GM18907 (cell line): ENCODE data around the gene IL17RA.
A peak's percentile ranks its signal among the peaks of the same experiment; 100 is the strongest.

Source experiments
- ATAC-seq: cut with Tn5 transposase; IDR thresholded peaks from one replicate; pipeline ENCODE4 v1.9.1; 2021; ENCODE audit warnings: mild to moderate bottlenecking, moderate library complexity; ENCODE audit not compliant: unreplicated experiment

Gene IL17RA

DNA sequence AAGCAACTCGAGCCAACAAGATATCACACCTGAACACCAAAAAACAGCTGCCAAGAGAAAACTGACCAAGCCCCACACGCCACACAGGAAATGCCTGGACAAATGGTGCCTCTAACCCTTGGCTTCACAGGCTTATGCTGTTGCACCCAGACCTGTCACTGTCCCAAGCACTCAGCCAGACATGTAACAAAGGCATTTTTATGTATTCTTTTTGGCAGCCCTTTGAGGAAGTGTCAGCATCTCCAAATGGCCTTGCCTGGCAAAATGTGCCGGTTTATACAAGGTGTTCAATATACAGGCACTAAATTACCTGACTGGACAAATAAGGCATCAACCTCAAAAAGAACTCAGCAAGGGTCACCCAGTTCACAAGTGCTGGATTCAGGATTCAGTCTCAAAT lies 68.2 kb downstream of the IL17RA start:
- ATAC-seq: no peak

DNA sequence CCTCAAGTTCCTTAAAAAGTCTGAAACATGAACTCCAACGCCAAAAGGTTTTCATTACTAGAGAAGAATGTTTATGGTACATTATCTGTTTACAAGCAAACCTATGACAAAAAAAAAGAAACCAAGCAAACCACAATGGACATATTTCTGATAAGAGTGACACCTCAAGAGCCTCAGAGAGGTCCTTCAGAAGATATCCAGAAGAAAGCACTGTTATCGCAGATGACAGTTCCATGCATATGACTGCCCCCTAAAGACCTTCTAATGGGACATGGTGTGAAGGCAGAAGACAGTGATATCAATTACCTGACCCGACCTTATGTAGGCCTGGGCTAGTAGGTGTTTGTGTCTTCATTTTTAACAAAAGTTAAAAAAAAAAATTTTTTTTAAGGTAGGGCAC lies 71.1 kb downstream of the IL17RA start:
- no peak for ATAC-seq

DNA sequence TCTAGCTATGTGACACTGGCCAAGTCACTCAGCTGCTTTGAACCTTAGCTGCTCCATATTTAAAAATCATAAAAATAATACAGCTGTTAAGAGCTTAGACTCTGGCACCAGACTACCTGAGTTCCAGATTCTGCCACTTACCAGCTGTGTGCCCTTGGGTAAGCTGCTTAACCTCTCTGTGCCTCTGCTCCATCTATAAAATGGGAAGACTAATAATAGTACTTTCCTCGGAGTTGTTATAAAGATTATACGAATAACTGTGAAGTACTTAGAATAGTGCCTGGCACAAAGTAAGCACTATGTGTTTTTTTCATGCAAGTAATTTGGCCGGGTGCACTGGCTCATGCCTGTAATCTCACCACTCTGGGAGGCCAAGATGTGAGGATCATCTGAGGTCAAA lies 72.9 kb downstream of the IL17RA start:
- ATAC-seq: no peak

DNA sequence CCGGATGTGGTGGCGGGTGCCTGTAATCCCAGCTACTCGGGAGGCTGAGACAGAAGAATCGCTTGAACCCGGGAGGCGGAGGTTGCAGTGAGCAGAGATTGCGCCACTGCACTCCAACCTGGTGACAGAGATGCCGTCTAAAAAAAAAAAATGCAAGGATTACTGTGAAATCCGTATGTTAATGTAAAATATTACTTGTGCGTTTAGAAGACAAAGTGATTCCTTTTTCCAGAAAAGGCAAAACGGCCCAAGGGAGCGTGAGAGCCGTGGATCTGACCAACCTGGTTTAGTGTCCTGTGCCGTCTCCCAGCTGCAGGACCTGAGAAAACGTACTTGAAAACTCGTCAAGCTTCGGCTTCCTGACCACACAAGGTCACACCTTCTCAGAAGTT lies 73.4 kb downstream of the IL17RA start:
- no peak for ATAC-seq

DNA sequence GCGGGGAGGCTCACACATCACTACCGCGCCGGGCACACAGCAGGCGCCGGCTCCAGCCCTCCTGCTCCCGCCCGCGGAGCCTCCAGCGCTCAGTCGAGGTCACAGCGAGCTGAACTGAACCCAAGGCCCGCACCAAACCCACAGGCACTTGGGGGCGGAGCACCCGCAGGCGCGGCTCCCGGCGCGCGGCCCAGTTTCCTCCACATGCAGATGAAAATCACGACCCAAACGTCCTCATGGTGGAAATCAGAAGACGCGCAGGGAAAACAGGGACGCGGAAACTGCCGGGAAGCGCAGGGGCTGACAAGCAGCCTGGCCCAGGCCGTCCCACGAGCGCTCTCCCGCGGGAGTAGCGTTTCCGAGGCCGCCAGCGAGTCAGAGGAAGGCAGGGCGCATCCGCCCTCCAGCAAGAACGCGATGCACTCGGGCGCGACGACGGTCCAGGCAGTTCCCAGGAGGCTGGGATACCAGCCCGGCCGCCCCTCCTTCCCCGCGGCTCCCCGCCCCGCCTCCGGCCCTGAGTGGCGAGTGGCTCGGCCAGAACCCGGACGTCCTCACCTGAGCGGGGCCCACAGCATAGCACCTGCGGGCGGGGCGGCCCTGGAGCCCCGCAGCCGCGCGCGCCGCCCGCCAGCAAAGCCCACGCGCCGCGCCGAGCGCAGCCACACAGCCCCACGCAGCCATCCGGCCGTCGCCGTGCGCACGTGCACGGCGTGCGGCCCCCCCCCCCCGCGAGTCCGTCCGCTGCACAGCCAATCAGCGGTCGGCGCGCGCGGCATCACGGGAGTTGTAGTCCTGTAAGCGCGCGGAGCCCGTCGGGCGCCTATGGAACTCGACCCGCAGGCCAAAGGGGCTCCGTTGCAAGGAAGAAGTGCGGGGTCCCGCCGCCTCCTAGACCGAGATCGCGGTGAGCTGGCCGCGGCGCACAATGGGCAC lies 74.0 kb downstream of the IL17RA start, which contains the start of gene HDHD5:
TSS of gene HDHD5 (minus strand) at position 710 of the 936 bp plus-strand sequence. CDS start at position 684, 26 bp downstream.
- ATAC-seq: peak; percentile 70

DNA sequence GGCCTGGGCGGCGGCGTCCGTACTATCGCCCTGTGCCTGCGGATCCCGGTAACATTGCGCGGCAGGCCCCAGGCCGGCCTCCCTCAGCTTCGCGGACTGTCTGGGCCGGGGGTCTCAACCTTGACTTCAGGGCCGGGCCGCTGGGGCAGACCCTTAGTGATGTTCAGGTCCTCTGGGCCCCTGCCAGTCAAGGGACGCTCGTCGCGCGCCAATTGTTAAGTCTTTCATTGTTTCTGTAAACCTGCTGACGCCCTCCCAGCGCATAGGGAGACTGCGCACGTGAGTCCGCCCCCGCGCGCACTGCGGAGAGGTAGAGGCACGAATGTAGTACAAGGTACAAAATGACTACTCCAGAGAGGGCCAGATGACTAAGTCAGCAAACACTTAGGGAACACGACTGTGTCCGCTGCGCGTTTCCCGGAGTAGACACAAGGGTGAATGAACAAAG lies 74.7 kb downstream of the IL17RA start:
- peak; percentile 27 for ATAC-seq

DNA sequence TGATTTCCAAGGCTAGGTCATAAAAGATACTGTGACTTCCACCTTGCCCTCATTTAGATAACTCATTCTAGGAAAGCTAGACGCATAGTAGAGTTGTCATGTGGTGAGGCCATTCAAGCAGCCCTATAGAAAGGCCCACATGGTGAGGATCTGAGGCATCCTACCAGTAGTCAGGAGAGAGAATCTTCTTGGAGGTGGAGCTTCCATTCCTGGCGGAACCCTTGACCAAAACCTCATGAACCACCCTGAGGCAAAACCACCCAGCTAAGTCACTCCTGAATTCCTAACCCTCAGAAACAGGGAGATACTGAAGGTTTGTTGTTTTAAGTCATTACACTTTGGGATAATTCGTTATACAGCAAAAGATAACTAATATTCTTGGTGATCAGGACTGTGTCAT lies 77.2 kb downstream of the IL17RA start:
- ATAC-seq: no peak

DNA sequence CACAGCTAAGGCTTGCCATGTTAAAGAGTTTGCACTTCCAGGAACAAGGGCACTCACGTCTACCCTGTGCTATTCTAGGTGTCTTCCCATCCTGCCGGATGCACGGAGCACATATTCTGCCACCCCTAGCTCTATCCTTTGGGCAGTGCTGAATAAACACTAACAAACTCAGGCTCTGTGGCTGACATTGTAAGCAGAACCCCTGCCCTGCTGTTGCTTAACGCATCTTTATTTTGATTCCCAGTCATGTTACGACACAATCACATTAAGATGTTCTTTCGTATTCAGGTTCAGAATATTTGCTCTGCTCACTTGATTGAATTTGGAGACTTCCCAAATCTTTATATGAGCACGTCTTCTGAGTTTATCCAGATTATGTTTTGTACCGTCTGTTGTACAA lies 77.9 kb downstream of the IL17RA start:
- no peak for ATAC-seq

DNA sequence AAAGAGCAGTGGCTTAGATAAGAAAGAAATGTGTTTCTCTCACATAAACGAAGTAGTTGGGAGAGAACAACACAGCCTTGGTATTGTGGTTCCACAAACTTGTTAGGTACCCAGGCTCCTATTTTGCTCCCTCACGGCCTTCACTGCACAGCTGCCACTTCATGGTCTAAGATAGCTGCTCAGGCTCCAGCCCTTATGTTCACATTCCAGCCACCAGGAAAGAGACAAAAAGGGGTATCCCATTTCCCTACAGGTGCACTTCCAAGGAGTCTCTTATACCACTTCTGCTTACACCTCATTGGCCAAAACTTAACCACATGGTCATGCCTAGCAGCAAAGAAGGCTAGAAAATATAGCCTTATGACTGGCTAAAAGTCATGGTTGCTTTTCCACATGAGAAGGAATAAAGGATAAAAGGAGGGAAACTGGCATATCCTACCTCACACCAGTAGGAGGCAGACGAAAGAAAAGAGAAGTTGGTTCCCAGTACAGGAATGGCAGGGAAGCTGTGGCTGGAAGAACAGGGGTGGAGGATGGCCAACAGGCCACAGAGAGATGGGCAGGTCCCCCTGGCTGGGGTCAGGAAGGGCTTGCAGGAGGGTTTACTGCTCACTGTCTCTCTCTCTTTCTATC lies 79.7 kb downstream of the IL17RA start:
- ATAC-seq: no peak
